Left cardiac atrium (tissue), 4 donors: ENCODE results near the gene SNX10. TPM values are rescaled to one million over a fixed set of nuclear protein-coding genes. Genes with fewer than 3 reads are reported as not detected.

Experiments
- ATAC-seq, 2 donors: fragments of 200-7000 bp; cut with Tn5 transposase; one replicate each; pipeline ENCODE4 v1.9.1; 2020; ENCODE audit warnings: mild to moderate bottlenecking in 2 of 2, moderate library complexity in 2 of 2
- DNase-seq: peaks from one replicate; pipeline ENCODE4 v3.0.0-alpha.2; 2020
- intact Hi-C, 2 donors: fragments of 100-400 bp; cut with DNase I; formaldehyde crosslinking; loops; one replicate each; pipeline versions ENCODE4 v1.14.1 to v1.15.1; 2022 to 2023
- total RNA-seq, 2 donors: library from RNA; stranded (reverse); fragmentation: NEBNext Ultra II Directional; extraction: Animal tissue kit (Norgen Biotek cat#: 25700); gene quantifications; one replicate each; pipeline ENCODE4 v1.2.1, GENCODE V29; 2021
- donor health status: DM: no; HTN: yes; CAD: no.
- donor health status: DM: no; HTN: yes; CAD: no; lungs with severe emphysema.
- donor health status: DM: yes; HTN: yes; CAD: no.
- donor health status: Dilated cardiomyopathy.

Gene SNX10
- total RNA-seq, 2 donors from 2014 or later = 5.7 to 7.1 TPM

DNA sequence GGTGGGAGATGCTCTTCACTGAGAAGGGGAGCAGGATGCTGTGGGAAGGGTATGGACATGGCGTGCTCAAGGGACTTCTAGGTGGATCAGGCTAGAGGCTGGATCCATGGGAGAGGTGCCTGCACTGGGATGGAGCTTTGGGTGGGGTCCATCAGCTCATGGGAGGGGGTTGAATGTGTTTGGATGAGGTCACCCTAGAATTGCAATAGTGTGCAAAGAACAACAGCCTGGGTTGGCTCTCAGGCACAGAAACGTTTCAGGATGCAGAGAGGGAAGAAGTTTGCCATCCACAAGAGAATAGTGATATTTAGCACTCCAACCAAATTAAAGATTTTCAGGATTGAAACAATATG, 66.1 kb downstream of the SNX10 start:
- ATAC-seq (no peak), DNase-seq (no peak)
- intact Hi-C loops = no loop called here

DNA sequence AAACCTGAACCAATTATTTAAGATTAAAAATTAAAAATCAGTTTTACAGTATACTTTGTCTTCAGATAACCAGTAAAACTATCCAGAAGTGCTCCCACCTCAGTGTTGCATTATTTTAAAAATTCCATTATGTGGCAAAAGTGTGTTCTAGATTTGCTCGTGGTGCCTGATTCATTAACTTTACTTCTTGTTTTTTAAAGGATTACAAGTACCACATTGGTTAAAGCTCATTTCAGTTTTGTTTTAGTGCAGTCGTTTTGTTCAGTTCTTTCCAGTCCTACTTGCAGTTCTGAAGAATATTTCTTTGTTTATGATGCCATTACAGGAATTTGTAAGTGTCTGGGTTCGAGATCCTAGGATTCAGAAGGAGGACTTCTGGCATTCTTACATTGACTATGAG, 69.0 kb downstream of the SNX10 start:
- ATAC-seq = no peak
- no peak for DNase-seq
- intact Hi-C loops = loop anchor here in 1 of 2 donors (10.0 kb wide), 1 partner anchor 276 kb away; no protein-coding TSS in a partner anchor

DNA sequence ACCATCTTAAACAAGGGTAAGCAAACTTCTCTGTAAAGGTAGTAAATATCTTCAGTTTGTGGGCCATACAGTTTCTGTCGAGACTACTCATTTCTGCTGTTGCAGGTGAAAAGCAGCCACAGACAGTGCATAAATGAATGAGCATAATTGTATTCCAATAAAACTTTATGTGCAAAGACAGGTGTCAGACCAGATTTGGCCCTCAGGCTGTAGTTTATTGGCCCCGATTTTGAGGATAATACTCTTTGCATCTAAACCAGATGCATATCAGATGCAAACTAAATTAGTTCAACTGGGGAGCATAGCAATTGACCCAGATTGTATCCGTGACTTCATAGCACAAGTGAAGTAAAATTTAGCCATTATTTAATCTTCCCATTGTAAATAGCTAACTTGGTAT, 70.0 kb downstream of the SNX10 start:
- intact Hi-C loops = loop anchor here (2.0 to 10.0 kb wide), 2 partner anchors 271 to 277 kb away; no protein-coding TSS in a partner anchor
- no peak for DNase-seq
- ATAC-seq = no peak

DNA sequence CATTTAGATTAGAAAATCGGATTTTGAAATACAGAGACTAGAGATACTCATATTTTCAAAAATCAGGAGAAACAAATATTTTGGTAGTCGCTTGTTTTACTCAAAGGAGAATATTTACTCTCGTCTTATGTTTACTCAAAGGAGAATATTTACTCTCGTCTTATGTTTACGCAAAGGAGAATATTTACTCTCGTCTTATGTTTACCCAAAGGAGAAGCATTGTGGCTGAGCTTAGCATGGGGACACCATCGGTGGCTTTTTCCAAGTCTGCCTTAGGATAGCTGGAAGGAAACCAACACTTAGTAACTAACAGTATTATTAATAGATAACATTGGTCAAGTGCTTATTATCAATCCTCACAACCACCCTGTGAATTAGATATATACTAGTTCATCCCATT, 71.8 kb downstream of the SNX10 start:
- no peak for DNase-seq
- no peak for ATAC-seq
- intact Hi-C loops = loop anchor here (2.0 to 10.0 kb wide), 2 partner anchors 273 to 279 kb away; no protein-coding TSS in a partner anchor

DNA sequence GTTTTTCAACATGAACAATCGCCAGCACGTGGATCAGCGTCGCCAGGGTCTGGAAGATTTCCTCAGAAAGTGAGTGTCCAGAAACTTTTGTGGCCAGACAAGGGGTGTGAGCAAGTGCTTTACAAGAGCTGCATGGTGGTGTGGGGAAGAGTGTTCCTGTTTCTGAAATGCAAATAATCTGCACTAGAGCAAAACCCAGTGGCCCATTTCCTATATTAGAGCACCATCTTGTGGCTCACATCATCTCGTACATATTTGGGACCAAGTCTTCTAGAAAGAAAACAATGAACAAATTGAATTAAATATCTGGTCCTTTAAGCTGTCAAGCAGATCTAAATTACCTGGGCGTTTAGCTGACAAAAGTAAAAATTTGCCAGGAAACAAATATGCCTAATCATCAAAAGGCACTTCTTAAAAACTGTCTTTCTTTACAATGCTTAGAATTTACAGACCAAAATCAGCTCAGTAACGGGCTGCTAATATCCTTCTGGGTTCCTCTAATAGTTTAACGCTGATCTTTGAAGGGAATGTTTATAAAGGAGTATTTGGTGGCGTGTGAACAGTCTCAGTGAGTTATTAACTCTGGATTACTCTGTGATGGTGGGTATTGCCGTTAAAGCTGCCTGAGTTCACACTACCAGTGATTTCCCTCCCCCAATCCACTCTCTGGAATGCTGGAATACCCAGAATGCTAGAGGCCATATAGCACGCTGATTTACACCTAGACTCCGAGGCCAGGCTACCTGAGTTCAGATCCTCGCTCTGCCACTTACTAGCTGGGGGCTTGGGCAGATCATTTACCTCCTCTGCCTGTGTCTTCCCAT, 73.6 kb downstream of the SNX10 start:
- peak; percentile 75 to 88 for ATAC-seq
- intact Hi-C loops = loop anchor here (2.0 to 10.0 kb wide), 5 partner anchors 280 to 797 kb away; no protein-coding TSS in a partner anchor
- no peak for DNase-seq

DNA sequence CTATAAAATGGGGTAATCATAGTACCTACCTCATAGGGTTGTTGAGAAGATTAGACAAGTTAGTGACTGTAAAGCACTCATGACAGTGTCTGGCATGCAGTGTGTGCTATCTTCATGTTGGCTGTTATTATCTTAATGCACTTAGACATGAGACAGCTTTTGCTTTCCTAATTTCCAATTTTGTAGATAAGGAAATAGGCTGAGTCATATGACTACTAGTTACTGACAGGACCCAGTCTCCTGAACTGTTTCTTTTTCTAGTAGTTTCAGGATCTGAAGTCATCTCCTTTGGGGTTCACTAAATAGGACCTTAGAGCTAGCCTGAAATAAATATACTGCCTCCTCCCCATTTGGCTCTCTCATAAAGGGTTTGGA, 74.2 kb downstream of the SNX10 start:
- DNase-seq (no peak), ATAC-seq (no peak)
- intact Hi-C loops = loop anchor here (2.0 to 10.0 kb wide), 5 partner anchors 281 to 796 kb away; no protein-coding TSS in a partner anchor

DNA sequence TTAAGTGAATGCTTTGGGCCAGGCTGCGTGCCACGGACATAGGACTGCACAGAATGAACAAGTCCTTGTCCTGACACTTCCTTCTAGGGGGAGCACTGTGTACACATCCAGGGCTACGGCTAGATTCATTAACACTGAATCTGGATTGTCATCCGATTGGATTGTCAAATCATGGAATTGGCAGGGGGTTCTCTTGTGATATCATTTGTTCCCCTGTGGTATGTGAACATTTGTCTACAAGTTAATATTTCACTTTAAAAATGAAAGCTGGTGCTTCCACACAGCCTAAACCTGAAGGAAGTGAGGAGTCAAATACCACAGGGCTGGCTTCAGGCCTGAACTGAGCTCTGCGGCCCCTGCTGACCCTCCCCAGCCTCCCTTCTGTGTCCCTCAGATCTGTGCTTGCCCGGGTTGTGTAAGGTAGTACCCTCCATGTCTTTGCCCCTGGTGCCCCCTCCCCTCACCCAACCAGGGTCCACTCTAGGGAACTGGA, 75.6 kb downstream of the SNX10 start:
- DNase-seq (no peak), ATAC-seq (no peak)

DNA sequence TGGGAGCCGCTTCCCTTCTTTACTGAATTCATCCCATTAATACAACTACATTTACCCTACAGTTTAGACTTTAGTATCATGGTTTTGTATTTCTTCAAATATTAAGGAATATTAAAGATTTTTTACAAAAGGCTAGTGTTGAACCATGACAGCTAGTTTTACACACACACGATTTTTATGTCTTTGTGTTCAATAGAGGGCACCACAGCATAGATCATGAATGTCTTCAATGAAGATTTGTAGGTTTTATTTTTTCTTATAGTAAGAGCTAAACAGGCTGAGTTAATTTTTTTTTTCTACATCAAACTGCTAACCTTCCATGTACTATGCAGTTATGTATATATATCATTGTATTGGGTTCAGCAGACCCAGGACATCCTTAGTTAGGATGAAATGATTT, 76.9 kb downstream of the SNX10 start:
- intact Hi-C loops = loop anchor here (5.0 to 10.0 kb wide), 4 partner anchors 284 to 794 kb away; no protein-coding TSS in a partner anchor
- ATAC-seq = no peak
- no peak for DNase-seq

More for the DNA sequence above, 75.6 kb downstream of the SNX10 start:
- intact Hi-C loops = loop anchor here (5.0 to 10.0 kb wide), 4 partner anchors 282 to 795 kb away; no protein-coding TSS in a partner anchor

DNA sequence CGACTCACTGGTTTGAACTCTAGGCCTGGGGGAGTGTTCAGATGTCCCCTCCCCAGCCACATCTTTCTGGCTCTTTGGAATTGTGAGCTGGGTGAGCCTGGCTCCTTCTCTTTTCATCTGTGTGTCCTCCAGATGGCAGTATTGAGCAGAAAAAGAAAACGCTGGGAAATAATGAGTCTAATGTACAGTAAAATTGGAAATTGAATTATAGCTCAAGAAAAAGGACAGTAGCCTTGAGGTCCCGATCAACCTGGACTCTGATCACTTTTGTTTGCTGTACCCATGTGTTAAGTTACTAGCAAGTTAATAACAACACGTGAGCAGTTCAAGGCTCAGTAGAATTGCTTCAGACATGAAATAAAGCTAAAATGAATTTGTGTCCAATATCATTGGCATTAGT, 77.9 kb downstream of the SNX10 start:
- ATAC-seq = peak; percentile 74 to 83
- DNase-seq = no peak
- intact Hi-C loops = loop anchor here (5.0 to 10.0 kb wide), 4 partner anchors 285 to 793 kb away; no protein-coding TSS in a partner anchor

DNA sequence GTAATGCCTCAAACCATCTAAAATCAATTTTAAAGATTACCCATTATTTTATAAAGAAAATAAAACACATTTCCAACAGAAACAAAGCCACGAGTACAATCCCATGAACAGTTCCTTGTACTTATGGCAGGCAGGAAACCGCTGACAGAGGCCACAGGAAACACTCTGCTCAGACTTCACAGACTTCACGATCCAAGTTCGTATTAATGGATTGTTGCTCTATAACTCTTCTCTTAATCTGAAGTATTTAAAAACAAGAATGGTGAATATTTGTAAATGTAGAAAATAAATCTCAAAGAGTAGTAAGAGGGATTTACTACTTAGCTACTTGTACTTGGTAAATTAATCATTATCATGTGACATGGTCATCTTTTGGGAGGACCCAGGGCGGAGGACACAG, 78.3 kb downstream of the SNX10 start:
- intact Hi-C loops = loop anchor here in 1 of 2 donors (1.0 to 10.0 kb wide), 2 partner anchors 135 to 297 kb away; no protein-coding TSS in a partner anchor
- ATAC-seq (peak in 1 of 2 donors; percentile 32), DNase-seq (no peak)

DNA sequence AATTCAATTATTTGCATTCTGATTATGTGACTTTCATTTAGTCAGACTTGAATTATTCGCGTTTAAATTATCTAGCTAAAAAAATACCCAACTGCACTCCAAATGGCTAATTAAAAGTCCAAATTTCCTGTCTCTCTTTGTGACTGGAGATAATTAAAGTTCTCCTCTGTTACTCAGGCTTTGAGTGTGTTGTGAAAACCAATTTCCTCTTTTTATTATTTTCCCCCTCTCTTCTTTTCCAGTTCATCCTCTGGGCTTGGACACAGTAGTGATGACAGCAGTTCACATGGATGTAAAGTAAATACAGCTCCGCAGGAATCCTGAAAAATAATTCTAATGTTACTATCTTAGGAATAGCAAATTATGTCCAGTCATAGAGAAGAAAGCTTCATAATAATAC, 80.6 kb downstream of the SNX10 start:
- DNase-seq = no peak
- no peak for ATAC-seq
- intact Hi-C loops = loop anchor here in 1 of 2 donors (10.0 kb wide), 1 partner anchor 133 kb away; no protein-coding TSS in a partner anchor

DNA sequence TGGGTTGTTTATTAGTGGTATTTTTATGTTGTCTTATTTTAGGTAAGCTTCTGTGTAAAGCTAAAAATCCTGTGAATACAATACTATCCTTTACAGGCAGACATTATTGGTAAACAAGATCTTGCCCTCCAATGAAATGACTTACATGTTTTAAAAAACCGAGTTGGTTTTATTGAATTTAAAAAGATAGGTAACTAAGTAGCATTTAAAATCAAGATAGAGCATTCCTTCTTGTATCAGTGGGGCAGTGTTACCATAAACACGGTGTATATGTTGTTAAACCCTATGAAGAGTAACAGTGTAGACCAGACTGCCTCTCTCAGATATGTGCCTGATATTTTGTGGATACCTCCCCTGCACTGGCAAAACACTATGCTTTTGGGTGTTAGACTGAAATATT, 81.0 kb downstream of the SNX10 start:
- DNase-seq (no peak), ATAC-seq (no peak)
- intact Hi-C loops = loop anchor here in 1 of 2 donors (10.0 kb wide), 1 partner anchor 132 kb away; no protein-coding TSS in a partner anchor

DNA sequence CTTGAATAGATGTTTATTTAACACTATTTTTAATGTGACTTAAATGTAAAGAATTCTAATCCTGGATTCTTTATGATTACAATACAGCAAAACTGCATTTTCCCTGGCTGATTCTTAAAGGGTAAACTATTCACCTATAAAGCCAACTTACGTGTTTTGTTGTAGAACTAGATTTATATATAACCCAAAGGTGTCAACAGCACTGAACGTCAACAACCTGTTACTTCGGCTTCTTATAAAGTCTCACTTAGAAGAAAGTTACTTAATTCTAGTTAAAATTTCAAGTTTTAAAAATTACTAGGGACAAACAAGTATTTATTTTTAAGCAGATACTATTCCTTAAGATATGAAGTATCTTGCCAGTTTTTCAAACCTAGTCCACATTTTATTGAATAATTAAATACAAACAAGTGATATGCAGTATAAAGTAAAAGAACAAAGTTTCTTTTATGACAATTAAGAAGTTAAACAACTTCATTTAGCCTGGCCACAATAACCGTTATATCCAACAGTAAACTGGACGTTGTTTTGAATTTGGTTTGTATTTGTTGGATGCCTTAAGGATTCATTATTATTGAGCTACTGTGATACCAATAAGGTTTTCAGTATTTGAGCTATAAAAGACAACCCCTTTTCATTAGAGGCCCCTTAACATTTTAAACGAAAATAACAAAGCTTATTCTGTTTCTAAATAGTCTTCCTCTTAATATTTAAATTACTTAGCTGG, 83.1 kb downstream of the SNX10 start:
- DNase-seq = no peak
- ATAC-seq = no peak
- intact Hi-C loops = loop anchor here in 1 of 2 donors (10.0 kb wide), 1 partner anchor 130 kb away; no protein-coding TSS in a partner anchor

DNA sequence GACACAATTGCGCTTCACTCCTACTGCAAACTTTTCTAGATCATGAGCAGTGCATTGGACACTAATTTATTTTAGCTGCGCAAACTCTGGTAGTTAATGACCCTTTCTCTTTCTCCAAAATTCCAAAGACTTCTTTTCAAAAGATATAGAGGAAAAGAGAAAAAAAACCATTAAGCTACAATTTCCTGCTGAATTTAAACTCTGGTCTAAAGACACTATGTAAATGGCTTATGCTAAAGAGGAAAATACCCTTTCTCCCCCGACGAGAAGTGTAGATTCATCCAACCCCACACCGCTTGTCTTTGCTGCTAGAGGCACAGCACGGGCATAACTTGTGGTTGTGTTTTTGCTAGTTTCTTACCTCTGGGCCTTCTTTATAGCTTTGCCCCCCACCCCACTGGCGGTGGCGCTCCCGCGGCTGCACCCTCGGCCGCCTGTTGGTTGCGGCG, 84.1 kb downstream of the SNX10 start:
- ATAC-seq (peak in 1 of 2 donors; percentile 6), DNase-seq (no peak)
- intact Hi-C loops = loop anchor here in 1 of 2 donors (10.0 kb wide), 1 partner anchor 129 kb away; no protein-coding TSS in a partner anchor

DNA sequence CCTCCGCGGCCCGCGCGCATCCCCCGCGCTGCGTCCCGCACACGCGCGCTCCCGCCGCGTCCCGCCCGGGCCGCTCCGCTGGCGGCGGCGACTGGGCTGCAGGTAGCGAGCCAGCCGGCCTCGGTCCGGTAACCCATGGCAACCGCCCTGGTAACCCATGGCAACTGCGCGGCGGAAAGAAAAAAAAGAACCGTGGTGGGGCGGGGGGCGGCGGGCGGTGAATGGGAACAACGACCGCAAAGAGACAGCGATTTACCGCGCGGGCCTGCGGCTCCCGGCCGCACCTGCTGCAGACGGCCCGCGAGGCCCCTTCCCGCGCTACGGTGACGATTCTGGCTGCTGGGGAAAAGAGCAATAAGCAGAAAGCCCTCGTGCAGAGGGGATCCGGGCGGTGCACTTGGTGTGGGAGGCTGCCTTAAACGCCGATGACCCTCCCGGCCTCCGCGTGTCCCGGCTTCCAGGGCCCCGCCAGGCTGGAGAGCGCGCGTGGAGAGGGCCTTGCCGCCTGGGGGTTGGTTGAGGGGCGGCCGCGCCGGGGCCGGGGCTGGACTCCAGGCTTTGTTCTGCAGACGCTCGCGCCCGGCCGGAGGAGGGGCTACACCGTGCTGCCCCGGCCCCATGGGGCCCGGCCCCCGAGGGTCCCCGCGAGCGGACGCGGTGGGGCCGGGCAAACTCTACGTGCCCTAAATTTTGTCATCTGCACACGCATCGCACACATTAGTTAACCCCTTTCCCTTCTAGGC, 84.7 kb downstream of the SNX10 start:
- DNase-seq = no peak
- ATAC-seq = peak; percentile 51 to 66
- intact Hi-C loops = loop anchor here in 1 of 2 donors (10.0 kb wide), 1 partner anchor 128 kb away; no protein-coding TSS in a partner anchor

DNA sequence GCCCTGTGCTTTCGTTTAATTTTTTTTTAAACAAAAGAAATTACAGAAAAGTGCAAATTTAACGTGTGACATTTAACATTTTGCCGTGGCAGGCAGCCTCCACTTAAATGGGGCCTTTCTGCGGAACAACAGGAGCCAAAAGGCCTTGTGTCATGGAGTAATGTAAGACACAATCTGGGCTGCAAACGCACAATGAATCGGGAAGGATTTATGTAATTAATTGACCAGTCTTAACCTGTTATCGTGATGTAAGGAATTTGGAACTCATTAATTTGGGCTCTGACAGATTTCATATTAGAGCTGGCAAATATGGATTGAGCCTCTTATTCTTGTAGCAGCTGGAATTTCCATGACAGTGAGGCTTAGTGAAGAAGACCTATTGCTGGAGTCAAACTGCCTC, 86.4 kb downstream of the SNX10 start:
- intact Hi-C loops = loop anchor here in 1 of 2 donors (10.0 kb wide), 1 partner anchor 127 kb away; no protein-coding TSS in a partner anchor
- no peak for DNase-seq
- ATAC-seq = no peak

DNA sequence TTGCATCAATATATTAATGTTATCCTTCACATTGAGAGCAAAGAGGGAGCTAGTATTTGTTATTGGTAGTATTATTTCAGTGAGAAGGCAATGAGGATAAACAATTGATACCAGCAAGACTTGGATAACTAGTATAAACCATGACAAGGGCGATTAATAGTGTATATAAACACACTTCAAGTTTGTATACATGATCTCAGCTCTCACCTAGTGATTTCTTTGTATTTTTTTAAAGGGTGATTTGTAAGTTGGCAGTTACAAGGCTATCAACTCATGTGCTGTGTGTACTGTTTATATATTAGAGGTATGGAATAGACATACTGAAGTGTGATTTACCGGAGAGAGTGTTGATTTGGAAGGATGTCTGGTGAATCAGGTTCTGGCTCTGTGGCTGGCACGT, 88.0 kb downstream of the SNX10 start:
- intact Hi-C loops = loop anchor here (10.0 kb wide), 2 partner anchors 125 to 785 kb away; partner anchors contain the start of gene HOXA9 (in 1 of the 2)
- DNase-seq = no peak
- no peak for ATAC-seq
